Upper lobe of left lung (tissue), 4 donors: ENCODE measurements around the gene DMRTA2.

Experiments used
- POLR2A ChIP-seq, 4 donors: fragments of 450-650 bp; IDR thresholded peaks; one replicate each; pipeline ENCODE4 v1.5.1; 2016 to 2017; ENCODE audit warnings: antibody characterized with exemption in 4 of 4, mild to moderate bottlenecking in 2 of 4
- POLR2AphosphoS5 ChIP-seq, 2 donors: sonication (generic); formaldehyde crosslinking; IDR thresholded peaks; one replicate each; pipeline ENCODE4 v1.5.1; 2017; ENCODE audit warnings: antibody characterized with exemption in 2 of 2

- TF ChIP-seq POLR2AphosphoS5 (IDR thresholded peaks at IDR 0.05) (no peak), POLR2A (IDR thresholded peaks at IDR 0.05) (no peak)
Observed at GRCh38 chr1:50373532-50373931, 49.7 kb downstream of the DMRTA2 start.
